GM19397 (cell line): Measurements from ENCODE around the gene ANK3.

Experiments used
- ATAC-seq: cut with Tn5 transposase; IDR thresholded peaks from one replicate; pipeline ENCODE4 v1.9.1; 2021; ENCODE audit warnings: mild to moderate bottlenecking, moderate library complexity; ENCODE audit not compliant: unreplicated experiment

Gene ANK3

DNA sequence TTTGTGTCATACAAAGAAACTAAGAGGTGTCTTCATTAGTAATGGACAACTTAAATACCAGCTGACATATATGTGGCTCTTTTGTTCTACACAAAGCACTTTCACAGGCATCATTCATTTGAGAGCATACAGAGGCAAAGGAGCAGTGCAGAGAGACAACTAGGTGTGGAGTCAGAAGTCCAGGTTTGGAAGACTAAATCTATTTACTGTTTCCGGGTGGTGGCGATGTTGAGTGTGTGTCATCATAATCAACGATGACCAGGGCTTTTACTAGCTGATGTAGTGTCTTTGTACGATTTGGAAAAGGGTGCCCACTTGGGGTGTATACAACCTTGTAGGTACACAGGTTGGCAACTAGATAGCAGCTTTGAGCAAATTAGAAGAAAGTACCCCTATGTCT lies 287.9 kb downstream of the ANK3 start:
- no peak for ATAC-seq

DNA sequence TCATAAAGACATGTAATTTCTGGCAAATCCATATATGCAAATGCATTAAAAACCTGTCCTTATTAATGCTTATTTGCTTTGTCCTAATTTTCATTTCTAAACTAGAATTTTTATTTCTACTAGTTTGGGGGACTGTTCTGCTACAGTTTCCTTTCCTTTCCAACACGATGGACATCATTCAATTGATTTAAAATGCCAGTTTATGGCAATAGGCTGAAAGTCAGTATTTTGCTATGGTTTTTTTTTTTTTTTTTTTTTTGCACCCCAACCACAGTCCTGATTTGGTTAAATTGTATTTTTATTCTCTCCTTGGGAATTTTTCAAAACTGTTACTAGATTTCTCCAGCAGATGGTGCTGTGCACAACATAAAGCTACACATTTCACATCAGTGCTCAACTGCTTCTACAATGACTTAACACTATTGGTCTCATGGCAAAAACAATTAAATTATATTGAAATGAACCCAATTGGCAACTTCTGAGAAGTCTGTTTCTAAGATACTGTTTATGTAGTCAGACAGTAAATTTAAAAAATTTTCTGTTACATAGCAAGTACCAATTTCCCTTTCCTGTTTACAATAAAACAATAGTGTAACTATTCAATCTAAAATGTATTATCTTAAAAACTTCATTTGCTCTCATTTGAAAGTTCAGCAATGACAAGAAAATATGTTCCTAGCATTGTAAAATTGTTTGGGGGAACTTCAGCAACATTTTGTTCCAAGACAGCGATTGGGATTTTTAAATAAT lies 289.5 kb downstream of the ANK3 start:
- no peak for ATAC-seq

DNA sequence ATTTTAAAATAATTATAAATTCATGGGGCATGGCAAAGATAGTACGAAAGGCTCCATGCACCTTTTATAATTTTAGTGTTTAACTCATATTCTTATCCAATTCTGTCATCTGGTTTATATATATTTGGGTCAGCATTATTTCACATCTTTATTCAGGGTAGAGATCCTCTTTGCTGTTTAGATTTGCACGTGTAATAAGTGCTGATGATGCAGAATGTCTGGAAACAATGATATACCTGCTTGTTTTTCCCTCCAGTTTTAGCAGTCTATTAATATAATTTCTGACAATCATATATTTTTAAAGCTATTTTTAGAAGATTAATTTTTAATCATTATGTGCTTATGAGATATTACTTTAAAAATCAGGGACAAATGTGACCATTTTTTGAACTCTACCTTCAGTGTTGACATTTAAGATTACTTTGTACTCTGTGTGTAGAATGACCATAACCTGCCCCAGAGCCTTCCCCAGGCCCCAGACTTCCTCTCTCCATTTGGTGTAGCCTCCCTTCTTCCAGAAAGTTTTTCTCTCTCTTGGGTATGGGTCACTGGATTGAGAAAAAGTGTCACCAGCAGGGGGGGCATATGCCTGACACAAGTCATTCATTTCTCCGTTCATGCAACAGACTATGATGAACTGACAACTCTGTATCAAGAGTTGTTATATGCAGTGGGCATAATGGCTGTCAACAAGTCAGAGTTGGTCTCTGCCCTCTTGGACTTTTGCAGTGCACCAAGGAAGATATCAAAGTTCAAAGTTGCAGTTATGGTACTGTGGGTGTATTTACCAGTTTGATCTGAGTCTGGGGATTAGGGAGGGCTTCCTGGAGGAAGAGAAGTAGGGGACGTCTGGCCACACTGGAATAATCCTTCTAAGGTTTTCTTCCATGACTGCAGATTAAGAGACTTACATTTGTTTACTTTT lies 290.7 kb downstream of the ANK3 start:
- ATAC-seq = no peak

DNA sequence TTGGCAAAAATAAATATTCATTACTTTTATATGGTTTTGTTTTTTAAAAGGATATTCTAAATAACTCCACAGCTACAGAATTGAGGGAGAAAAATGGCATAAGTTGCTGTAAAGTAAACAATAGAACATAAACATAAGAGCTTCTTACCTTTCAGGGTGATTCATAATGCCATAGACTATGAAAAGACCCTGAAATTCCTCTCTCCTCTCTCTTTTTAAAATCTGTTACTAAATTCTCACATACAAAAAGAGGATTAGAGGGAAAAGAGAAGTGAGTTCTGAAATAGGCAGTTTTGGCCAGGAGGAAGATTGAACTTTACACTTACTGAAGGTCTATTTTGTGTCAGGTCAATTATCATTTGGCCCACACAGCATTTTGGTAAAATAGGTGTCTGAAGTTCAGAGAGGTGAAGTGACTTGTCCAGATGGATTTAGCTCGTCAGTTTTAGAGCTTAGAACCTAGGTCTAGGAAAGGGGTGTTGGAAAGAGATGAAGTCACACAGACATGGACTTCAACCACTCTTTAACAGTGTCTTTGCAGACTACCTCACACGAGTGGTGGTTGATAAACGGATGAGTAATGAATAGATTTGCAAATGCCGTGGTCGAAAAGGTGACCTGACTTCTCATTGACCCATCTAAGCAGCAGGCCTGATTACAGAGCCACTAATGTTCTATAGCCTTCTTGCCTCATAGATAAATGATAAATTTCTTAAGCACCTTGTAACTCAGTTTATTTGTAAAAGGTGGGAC lies 292.7 kb downstream of the ANK3 start:
- ATAC-seq = peak; percentile 89

DNA sequence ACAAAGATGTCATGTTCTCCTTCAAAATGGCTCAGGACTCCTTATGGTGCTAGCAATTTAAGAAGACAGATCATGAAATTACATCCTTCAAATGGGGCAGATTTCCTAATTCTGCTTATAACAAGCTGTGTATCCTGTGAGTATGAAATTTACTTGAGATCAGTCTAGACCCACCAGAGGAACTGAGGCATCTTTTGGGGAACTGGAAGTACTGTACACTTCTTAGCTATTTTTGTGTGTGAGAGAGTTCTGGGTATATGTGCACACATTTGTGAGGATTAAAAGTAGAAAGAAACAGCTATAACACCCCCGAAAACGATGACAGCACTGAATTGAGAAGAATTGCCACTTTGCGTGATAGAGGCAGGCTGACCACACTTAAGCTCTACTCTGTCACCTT lies 296.4 kb downstream of the ANK3 start:
- no peak for ATAC-seq

DNA sequence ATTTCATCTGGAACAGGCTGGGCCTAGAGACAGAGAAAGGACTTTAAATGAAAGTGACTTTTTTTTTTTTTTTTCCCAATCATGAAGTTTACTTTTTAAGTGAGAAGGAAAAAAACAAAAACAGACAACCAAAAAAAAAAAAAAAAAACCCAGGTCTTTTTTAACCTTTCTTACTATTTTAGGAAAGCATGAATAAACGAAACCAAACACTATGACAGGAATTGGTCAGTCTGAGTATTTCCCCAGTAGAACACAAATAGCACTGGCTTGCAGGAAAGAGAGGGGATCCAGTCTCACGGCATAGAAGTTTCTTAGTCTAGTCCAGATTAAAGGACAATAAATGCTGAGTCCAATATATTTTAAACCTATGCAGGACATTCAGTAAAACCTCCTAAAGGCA lies 302.8 kb downstream of the ANK3 start:
- peak; percentile 62 for ATAC-seq

DNA sequence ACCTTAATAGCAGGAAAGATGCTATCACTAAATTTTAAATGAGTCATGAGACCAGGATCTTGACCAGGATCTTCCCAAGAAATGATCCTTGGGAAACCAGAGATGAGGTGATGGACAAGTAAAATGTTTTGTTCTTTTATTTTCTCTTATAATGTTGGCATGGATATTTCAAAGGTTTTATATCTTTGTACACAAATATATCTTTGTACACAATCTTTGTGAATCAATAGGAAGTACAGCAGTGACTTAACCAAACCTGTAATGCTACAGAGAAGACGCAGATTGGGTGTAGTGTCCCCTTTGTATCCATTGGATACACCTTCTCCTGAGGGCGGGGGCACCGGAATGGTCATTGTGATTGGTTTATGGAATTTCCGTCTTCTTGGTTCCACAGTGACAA lies 303.3 kb downstream of the ANK3 start:
- ATAC-seq = no peak

DNA sequence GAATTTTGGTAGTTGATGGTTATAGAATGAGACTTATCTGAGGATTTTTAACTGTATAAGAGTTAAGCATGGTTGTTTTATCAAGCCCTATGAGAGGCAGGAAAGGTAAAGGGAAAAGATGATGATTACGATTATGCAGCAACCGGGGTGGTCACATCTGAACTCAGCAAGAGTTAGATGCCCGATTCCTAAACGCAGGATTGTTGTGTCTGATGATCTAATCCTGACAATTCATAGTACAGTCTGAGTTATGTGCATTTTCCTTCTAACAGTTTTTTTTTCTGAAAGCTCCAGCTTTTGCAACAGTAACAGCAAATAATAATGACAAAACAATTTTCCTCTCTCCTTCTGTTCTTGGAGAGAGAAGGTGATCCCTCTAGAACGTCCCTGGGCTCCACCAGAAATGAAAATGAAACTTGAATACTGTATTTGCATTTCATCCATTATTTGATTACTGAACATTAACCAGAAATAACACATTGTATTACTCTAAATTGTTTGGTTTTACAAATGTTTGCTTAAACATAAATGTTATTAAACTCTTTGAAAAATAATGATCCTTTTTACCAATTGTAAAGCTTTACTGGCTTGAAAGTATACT lies 306.8 kb downstream of the ANK3 start:
- no peak for ATAC-seq

DNA sequence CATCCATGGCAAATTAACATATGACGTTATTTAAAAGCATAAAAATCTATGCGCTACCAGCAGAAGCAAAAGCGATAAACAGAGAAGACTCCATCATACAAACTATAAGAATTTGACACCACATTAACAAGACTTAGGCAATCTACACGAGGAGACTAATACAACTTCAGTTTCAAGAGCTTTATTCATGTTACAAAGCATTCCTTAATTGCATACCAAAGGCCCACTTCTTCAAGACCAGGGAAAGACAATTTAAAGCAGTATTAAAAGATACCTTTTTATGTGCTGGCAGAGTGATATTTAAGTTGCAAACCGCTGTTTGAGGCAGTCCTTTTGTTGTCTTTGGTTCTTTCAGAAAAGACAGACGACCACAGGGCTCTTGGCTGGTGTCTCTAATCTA lies 307.3 kb downstream of the ANK3 start:
- ATAC-seq = no peak

DNA sequence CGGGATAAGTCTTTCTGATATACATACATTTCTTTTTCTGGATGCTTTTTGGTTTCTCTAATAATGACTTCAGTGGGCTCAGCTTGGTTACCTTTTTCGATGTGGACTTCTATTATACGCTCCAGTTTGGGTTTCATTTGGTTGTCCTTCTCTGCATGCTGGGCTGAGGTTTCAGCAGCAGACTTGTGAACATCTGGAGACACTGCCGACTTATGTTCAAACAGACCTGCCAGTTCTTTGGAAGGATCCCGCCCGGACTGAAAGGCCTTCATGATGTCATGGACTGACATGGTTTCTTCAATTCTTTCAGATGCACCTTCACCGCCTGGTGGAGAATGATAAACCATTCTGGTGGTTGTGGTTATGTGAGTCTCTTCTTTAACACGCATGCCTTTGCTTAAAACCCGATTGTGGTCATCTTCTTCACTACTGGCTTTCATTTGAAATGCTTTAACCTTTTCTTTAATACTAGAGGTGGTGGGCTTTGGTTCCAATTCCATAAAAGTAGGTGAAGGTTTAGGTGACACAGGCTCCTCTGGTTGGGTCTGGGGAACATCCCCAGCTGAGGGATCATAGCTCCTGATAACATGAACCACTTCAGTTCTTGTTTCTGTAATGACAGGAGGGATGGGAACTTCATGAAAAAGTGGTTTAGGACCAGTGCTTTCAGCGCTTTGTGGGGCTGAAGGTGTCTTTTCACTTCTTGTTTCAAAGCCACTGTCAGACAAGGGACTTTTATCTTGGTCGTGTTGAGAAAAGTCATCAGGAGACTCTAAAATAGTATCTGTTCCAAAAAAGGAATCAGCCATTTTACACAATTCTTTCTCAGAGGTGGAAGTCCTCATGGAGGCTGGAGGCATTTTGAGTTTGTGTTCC lies 315.7 kb downstream of the ANK3 start:
- peak; percentile 84 for ATAC-seq

DNA sequence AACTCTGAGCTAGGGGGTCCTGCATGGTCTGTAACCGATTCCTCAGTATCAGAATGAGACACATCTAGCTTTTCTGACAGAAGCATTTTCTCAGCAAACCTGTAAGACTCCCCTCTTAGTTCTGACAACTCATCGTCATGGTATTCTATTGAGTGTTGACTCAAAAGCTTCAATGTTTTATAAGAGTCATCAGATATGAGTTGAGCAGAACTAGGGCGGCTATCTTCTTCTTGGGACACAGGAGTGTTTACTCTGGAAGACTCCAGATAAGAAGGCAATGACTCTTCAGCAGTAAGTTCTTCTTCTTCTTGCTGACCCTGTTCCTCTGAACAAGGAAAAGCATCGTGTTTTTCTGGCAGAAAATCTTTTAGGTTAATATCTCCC lies 316.3 kb downstream of the ANK3 start:
- no peak for ATAC-seq

DNA sequence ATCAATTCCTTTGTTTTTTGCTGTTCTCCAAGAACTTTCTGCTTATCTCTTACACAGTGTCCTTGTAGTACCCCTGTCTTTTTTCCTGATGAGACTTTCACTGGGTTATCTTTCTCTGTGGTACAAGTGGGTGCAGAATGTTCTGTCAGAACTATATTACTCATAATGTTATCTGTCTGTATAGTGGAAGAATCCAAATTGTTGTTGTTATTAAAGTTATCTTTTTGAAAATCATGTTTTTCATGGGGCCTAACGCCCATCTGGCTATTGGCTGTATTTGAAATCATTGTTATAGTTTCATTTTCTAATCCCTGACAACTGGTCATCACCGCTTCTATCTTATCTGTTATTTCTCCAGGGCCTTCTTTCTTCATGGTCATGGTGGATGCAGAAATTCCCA lies 320.4 kb downstream of the ANK3 start:
- no peak for ATAC-seq

DNA sequence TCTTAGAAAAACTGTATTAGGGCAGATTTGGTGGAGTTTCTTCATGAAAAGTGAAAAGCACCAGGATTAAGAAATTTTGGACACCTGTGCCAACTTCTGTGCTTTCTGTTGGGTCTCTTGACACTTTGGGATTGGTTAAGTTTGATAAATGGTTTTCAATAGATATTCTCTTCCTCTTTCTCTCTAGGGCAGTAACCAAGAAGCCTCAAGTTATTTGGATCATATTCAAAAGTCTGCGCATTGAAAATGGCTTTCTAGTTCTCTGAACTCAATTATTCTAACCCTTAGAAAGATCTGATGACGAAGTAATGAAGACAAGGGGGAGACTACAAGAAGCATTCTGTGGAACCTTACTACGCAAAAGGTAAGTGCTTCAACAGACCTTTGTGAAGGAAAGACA lies 339.3 kb downstream of the ANK3 start:
- no peak for ATAC-seq

DNA sequence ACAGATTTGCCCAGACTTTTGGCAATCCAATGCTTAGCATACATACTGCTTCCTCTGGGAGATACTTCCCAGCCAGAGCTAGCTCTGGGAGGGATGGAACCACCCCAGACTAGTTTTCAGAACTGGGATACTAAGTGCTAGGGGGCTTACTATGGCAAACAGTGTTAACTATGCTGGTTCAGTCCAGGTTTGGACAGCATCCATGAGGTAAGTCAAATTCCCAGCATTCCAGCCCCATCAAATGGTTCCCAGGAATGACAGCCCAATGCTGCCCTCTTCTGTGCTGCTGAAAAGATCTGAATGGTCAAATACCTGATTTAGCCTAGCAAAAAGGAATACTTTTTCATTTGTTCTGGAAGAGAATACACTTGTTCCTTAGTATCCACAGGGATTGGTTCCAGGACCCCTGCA lies 341.6 kb downstream of the ANK3 start:
- ATAC-seq = no peak

DNA sequence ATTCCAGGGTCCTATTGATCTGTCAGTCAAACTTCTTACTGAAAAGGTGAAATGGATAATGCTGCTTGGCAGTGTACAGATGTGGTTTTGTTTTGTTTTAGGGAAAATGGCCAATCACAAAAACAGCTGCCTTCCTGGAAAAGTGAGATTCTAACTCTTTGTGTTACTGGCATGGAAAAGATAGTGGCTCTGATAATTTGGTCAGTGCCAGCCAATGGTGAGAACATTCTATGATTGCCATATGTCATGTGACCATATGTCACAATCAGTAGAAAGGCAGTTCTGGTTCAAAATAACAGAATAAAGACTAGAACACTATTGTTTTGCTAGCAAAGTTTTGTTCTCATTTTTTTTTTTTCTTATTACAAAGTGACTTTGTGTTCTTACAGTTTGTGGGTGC lies 344.1 kb downstream of the ANK3 start:
- ATAC-seq = no peak

DNA sequence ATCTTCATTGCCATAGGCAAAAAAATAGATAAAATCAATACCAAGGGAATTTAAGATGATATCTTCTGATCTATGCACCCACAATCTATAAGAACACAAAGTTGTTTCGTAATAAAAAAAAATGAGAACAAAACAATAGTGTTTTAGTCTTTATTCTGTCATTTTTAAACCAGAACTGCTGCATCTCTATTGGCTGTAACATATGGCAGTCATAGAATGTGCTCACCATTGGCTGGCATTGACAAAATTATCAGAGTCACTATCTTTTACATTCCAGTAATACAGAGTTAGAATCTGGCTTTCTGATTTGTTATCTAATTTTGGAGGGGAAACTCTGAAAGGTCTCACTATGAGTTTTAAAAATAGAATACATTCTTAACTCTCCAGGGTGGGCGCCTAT lies 344.7 kb downstream of the ANK3 start:
- no peak for ATAC-seq

DNA sequence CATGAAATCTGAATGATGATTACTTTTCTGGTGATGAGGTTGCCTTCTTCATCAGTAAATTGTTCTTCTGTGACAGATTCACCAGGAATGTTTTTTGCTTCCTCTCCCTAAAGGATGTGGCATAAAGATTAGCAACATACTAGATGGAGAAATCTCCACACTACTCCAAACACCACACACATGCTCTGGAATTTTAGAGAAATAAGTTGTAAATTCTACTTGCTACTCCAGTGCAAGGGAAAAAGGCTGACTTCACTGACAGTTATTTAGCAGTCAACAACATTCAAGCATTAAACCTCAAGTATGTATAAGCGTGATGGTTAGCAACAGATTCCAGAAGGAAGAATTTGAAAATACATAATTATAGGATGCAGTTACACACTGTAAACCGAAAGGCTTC lies 345.4 kb downstream of the ANK3 start:
- no peak for ATAC-seq

DNA sequence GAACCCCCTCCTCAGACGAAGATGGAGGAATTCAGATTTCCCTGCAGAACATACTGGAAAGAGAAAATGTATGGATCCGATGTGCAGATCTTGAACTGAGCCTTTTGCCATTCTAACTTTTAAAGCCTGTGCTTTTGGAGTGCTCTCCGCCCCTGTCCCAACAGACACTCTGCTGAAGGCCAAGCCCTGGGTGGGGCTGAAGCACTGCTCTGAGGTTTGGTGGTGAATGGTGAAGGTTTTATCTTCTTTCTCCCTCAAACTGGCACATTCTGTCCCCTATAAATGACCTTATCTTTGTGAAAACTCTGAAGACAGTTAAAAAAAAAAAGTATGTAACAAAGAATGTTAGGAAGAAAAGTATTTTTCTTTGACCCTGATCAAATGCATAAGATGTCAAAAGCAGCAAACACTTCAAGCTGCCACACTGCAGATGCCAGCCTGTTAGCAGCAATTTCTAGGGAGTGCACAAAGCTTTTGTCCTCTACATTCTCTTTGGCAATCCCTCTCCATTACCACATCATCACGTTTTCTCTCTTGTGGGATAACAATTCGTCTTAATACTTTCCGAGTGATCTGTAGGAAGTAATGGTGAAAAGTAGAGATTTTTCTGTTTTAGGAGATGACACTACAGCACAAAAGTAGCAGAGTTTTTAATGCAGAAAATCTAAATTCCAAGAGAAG lies 346.0 kb downstream of the ANK3 start:
- ATAC-seq = no peak

DNA sequence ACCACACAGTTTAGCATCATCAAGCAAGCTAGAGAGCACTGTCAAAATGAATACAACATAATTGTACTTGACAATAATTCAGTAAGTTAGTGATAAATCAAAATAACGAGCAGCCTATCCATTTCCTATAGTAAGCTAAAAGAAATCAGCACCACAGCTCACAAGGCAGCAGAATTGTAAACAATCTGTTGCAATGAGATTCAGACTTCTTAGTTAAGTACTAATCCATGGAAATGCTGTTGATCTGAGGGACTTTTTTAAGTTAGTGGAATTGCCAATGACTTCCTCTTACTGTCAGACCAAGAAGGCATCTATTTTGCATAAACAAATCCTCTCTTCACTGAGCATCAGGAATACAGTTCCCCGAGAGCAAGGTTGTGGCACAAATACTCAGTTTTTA lies 346.8 kb downstream of the ANK3 start:
- ATAC-seq = no peak

DNA sequence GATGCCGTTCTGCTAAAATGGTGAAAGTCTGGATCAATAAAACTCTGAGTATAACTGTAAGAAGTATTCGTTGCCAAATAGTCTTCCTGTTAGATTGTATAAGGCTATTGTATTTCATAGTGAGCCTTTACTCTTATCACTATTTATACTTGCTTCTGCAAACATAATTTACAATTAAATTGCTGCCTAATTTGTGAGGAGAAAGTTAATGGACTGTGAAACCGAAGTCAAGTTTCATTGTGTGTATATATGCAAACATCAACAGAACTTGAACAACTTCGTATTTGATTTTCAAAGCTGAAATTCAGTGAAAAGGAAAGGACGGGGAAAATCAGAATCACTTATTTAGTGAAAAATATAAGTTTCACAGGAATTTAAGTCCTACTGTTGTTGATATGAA lies 347.4 kb downstream of the ANK3 start:
- no peak for ATAC-seq
